CD4-positive, alpha-beta T cell treated with Interleukin-10 for 1 hour (primary cell): ENCODE measurements around the gene FDXR.

Experiments used
- DNase-seq: peaks from one replicate; pipeline ENCODE4 v3.0.0-alpha.2; 2020

The FDXR gene

GRCh38 chr17:74832421-74832820, 40.4 kb downstream of the FDXR start:
- DNase-seq = no peak

DNA sequence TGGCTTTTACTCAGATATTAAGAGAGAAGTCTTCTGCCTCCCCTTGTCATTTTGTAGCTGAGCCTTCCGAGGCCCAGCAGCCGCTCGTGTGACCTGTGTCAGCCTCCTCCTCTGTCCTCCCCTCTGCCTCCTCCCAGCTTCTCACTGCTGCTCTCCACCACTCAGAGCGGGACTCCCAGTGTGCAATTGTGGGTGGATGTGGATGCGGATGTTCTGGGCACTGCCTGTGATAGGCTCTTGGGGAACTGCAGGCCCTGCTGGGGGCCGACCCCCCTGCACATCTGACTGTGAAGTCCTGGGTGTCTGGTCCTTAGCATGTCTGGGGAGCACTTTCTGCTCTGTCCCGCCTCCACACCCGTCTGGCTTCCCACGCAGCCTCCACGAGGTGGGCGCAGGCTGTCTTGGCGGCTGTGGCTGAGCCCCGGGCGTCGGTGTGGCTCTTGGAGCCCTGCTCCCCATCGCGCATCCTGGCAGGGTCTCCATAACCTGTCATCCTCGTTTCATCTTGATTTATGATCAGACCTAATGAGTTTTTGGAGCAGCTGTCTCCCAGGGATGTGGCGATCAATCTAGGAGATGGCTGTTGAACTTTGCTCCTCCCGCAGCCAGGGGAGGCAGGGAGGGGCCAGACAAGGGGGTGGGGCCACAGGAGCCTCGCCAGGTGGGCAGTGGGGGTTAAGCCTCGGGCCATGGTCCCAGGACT, 41.2 kb downstream of the FDXR start:
- no peak for DNase-seq

DNA sequence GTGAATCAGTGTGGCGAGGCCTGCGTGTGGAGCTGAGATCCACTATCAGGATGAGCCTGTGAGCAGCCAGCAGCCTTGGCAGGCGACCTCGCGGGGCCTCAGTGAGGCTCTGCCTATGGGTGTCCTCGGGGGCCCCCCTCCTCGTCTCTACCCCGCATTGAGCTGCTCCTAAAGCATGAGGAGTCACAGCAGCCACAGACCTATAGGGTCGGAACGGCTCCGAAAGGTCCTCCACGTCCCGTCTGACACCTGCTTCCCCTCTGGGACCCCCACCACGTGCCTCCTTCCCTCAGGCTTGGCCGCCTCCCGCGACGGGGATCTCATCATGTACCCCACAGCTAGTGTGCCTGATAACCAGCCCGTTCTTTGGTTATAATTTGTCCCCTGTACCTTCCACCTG, 41.9 kb downstream of the FDXR start:
- DNase-seq = no peak

GRCh38 chr17:74827800-74828199, 45.0 kb downstream of the FDXR start:
- no peak for DNase-seq

- DNase-seq = no peak
Measured at GRCh38 chr17:74825952-74826719, 46.7 kb downstream of the FDXR start.

- no peak for DNase-seq
Measured at GRCh38 chr17:74824961-74825627, 47.7 kb downstream of the FDXR start.

- no peak for DNase-seq
Measured at GRCh38 chr17:74822939-74823367, 49.8 kb downstream of the FDXR start.

DNA sequence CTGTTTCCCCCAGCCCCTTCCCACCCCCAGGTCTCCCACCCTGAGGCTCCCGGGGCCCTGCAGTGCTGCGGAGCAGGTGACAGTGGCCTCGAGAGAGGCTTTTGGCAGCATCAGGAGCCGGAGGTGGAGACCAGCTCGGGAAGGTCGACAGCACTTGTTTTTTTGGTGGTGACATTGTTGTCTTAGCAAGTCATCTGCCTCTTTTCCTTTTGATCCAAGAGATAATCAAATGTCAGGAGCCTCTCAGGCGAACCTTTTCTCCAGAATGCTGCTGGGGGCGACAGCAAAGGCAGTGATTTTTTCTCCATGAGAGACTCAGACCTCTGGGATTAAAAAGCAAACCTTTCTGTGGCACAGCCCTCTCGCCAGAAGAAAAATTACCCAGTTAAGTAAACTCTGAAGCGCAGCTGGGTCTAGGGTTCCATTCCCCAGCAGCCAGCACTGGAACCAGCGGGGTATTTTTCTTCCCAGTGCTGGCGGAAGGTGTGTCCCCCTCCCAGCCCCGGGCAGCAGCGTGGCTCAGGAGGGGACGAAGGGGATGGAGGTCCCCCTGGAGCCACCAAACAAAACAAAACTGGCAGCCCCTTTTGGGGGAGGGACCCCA, 50.4 kb downstream of the FDXR start:
- DNase-seq = no peak

DNA sequence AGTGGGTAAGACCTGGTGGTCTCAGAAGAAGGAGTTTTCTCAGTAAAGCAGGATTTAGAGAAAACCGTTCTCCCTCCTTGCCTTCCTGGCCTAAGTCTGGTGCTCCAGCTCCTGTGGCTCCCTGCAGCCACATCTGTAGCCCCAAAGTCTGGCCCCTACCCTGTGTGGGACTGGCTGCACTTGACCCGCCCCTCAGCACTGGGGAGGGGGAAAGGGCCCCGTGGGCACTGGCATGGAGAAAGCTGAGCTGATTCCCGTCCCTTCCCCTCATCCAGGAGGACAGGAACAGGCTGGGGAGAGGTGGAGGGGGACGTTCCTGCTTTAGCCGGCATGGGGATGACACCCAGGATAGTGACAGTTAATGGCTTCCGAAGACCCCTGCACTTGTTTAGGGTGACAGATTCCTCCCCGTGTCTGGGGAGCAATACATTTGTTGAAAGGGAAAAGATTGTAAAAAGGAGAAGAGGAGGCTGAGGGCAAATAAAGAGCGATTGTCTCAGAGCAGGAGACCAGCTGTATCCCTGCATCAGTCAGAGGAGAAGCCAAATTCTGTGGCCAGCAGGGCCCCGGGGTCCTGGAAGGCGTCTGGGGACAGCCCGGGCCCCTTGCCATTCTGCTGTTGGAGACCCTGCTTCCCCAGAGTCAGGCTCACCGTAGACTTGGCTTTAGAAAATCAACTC, 51.0 kb downstream of the FDXR start:
- DNase-seq = no peak

DNA sequence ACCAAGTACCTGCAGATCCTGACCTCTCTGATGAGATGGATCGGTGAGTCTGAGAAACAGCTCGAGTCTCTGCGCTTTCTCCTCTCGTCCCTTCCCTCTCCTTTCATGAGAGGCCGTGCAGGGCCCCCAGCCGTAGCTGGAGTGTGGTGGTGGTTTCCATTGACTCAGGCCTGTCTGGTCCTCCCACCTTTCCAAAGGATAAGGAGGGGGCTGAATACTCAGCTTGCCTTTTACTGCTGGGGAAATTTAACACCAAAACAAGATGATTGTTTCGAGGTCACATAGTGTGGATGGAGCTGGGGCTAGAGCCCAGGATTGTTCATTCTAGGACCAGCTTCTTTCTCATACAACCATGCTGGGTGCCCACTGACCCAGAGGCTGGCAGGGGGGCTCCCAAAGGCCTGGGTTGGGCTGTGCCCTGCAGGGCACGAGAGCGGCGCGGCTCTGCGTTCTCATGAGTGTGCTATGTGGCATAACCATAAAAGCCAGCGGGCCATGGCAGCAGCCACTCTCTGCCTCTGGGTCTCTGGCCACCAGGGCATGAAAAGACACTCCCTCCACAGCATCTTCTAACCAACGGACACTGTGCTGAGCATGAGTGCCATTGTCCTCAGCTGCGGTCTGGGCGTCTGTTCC, 52.9 kb downstream of the FDXR start:
- no peak for DNase-seq

DNA sequence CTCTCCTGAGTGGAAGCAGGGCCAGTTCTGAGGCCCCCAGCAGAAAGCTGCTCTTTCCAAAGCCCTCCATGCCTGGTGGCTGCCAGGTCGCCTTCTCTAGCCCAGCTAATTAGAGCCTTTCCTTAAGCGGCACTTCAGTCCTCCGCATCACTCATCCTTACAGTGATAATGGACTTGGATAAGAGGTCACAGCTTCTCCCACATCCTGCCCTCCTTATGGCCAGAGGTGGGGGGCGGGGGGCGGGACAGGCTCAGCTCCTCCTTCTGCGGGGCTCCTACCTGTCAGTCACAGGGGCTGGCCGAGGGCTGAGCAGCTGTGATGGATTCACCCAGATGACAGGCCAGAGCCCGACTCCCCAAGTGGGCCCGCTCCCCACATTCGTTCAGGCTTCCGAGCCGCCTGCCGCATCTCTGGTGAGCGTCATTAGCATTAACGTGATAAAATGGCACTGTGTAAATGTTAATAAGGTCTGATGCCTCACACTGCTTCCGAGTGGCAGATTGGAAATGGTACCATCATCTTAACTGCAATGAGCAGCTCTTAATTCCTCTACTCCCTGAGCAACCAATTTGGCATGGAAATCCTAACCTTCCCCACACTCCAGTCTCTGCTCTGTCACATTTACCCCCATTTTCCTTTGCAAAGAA, 54.4 kb downstream of the FDXR start:
- DNase-seq = no peak

DNA sequence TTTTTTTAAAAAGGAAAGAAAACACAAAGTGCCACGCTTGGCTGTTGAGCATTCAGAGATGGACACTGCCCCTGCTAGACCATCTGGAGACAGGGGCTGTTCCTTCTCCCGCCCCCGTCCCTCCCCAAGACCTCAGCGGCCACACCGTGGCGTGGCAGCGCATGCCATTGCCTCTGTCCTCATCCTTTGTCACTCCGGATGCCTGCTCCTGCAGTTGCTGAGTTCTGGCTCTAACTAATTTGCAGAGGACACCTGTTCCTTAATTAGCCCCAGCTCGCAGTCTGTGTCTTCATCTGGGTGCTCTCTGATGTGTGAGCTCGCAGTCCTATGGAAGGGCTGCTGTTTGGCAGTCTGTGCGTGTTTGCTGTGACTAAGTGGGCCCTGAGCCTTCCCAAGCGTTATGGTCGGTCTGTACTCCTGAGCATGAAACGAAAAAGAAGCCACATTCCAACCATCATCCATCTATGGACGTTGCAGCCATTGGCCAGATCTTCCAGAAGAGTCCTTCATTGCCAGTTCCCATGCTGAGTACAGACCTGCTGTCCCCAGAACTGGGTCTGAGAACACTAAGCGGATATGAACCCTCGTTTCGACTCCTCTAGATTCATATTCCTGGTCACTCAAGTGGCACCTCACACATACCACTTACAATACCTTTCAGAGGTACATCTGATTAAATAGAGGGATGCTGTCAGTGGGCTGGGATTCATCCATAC, 55.7 kb downstream of the FDXR start:
- no peak for DNase-seq

DNA sequence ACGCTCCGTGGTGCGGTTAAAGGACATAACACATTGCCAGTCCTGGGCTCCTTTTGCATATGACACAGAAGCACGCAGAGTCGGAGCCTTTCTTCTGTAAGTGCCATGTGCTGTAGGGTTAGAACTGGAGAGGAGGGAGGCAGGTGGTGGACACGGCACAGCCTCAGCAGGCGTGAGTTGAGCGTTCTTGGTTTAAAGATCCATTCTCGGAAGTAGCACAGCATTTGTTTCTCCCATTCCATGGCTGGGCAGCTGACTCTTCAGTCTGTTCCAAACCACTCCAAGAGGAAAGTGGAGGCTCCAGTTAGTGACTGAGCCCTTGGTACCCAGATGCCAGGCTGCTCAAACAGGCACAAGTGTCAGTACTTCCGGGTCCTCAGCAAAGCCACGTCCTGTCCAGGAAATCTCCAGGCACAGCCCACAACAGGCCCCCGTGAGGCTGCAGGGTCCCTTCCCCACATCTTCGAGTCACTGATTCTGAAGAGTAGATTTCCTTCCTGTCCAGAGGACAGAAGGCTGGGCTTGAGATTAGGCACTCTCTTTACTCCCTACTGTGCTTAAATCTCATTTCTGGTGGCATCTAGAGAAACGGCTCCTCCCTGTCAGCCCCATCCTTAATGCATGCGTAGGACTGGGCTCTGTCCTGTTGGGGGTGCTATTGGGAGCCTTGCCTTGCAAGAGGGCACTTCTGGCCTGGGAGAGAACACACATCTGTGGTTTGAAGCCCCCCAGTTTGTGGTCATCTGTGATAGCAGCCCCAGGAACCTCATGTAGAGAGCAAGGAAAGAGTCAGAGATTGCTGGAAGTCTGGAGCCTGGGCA, 57.0 kb downstream of the FDXR start:
- no peak for DNase-seq

DNA sequence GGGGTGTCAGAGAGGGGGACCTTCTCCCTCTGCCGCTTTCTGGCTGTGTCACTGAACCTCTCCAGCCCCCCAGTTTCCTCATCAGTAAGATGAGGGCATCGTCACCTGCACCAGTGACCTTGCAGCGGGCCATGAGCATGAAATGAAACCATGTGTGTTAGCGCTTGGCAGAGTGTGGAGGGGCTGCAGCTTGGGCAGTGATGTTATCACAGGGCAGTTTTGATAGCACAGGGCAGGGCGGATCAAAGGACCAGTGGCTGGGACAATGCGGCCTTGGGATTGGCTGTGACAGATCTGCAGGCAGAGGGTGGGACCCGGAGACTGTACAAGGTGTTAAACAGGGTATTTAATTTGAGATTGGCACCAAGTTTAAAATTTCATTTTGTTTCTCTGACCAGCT, 57.7 kb downstream of the FDXR start:
- DNase-seq = no peak

DNA sequence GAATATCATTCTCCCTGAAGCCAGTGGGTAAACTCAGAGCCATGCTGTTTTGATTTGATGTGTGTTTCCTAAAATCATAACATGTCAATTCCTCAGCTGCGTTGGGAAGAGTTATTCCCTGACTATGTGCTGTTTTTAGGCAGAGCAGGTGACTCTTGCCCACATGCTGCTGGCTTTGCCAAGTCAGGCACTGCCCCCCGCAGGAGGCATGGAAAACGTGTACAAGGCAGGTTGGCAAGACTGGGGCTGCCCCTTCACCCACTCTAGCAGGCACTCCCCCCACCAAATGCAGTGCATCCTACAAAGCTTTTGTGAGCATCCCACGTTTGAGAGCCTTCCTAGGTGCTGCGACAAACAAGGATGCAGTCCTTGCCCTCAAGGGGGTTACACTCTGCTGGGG, 58.3 kb downstream of the FDXR start:
- DNase-seq = no peak
